Fibroblast of pulmonary artery (primary cell): ENCODE measurements around the gene TMEM132D.

Experiments
- DNase-seq: peaks from one replicate; pipeline ENCODE4 v3.0.0-alpha.2; 2010; ENCODE audit warnings: low read depth
- H3K4me3 ChIP-seq: replicated peaks from 2 replicates; pipeline ENCODE4 v1.5.1; 2011; ENCODE audit warnings: low read depth, mild to moderate bottlenecking, control low read depth, low read length, moderate library complexity
- CTCF ChIP-seq: IDR thresholded peaks from 2 replicates; pipeline ENCODE4 v1.5.1; 2011; ENCODE audit warnings: mild to moderate bottlenecking, control low read depth, low read length, inconsistent platforms; ENCODE audit errors: missing control alignments

Gene TMEM132D

GRCh38 chr12:129237881-129238280, 665.9 kb downstream of the TMEM132D start:
- DNase-seq = no peak
- no peak overlapping the region for H3K4me3 ChIP-seq
- TF ChIP-seq CTCF = no peak

GRCh38 chr12:129234209-129234608, 669.6 kb downstream of the TMEM132D start:
- TF ChIP-seq CTCF = no peak
- no peak for DNase-seq
- H3K4me3 ChIP-seq = no peak overlapping the region

GRCh38 chr12:129231491-129231890, 672.3 kb downstream of the TMEM132D start:
- no peak for DNase-seq
- no peak for TF ChIP-seq CTCF

GRCh38 chr12:129230995-129231394, 672.8 kb downstream of the TMEM132D start:
- no peak for DNase-seq

More at GRCh38 chr12:129231491-129231890, 672.3 kb downstream of the TMEM132D start:
- no peak overlapping the region for H3K4me3 ChIP-seq

GRCh38 chr12:129226851-129227250, 677.0 kb downstream of the TMEM132D start:
- no peak for DNase-seq
- no peak overlapping the region for H3K4me3 ChIP-seq
- TF ChIP-seq CTCF = no peak

More at GRCh38 chr12:129230995-129231394, 672.8 kb downstream of the TMEM132D start:
- no peak overlapping the region for H3K4me3 ChIP-seq
- TF ChIP-seq CTCF = no peak

- H3K4me3 ChIP-seq = no peak overlapping the region
- DNase-seq = no peak
- TF ChIP-seq CTCF = no peak
Measured at GRCh38 chr12:129226005-129226404, 677.8 kb downstream of the TMEM132D start.

- DNase-seq = no peak
- TF ChIP-seq CTCF = no peak
Measured at GRCh38 chr12:129215556-129215955, 688.3 kb downstream of the TMEM132D start.

More at GRCh38 chr12:129215556-129215955, 688.3 kb downstream of the TMEM132D start:
- H3K4me3 ChIP-seq = no peak overlapping the region
